Stromal cell of bone marrow (primary cell): ENCODE results near the gene KATNAL2.
"Not testable (repeated sequence)": the region's sequence is repeated elsewhere in the genome, so short reads cannot be mapped to it uniquely, and the experiment has no call there.

Experiments used
- DNase-seq: peaks from one replicate; pipeline ENCODE4 v3.0.0-alpha.2; 2012; ENCODE audit warnings: low read depth

The KATNAL2 gene

DNA sequence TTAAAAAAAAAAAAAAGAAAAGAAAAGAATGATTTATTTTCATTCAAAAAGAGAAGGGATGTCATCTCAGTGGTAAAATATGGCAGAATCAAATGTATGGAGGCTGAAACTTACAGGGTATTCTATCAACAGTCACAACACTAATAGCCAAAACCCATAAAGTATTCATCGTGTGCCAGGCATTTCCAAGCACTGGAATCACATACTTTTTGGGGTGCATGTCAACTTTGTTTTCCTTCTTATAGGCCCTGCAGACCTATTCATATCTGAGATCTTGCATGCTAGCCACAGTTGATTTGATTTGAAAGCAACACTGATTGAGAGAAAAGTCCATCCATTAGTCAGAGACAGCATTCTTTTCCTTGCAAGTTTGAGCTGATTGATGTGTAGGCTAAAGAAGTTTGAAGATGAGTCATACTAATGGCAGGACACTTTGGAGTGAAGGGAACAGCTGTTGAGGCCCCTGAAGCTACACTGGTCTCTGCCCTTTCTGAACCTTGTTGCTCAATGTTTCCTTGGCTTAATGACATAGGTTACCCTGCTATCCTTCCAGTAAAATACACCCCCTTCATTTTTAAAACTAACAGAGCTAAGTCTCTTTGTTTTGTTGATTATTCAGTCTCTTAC, 22.0 kb downstream of the KATNAL2 start:
- peak; percentile 42 for DNase-seq

GRCh38 chr18:46939998-46940571, 22.7 kb downstream of the KATNAL2 start:
- no peak for DNase-seq

- no peak for DNase-seq
Observed at GRCh38 chr18:46942646-46943045, 25.2 kb downstream of the KATNAL2 start.

DNA sequence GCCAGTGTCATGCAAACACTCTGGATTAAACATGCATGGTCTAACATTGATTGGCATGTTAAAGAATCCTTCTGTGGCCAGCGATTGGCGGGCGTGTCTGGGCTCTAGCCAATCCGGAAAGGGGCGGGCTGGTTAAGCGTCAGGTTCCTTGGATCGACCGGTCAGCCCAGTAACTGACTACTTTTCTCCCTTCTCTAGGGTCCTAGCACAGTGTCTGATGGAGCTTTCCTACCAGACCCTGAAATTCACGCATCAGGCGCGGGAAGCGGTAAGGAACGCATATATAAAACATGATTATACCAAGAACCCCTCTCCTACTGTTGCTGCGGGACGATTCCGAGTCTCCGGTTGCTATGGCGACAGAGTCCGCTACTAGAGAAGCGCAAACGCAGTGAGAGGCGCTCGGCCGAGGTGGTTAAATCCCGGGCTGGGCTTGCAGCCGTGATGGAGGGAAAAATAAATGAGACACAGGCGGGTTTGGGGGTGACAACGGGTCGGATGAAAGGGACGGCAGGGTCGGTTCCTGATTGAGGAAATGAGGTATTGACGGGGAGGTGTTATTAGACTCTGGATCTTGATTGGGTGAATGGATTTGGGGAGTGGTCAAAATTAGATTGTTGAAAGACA, 29.4 kb downstream of the KATNAL2 start:
- peak; percentile 82 for DNase-seq

DNA sequence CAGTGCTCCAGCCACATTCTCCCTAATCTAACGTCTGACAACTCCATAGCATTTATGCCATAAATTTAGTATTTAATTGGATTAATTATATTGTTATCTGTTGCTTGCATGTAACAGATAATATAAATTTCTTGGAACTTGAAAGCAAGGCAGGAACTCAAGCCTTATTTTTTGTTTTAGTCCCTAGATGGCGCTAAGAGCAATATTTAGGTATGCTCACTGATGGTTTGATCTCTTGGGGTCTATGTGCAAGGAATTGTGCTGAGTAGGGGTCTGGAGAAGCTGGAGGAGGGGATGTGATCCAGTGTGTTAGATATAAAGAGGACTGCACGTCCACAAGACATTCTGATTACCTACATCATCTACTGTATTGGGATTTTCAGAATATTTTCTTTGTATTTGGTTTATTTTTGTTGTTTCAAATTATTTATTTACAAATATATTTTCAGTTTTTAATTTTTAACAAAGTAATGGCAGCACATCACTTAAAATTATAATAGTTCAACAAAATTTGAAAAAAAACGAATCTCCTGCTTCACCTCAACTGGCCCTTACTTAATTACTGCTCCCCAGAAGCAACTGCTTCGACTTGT, 32.8 kb downstream of the KATNAL2 start:
- no peak for DNase-seq

DNA sequence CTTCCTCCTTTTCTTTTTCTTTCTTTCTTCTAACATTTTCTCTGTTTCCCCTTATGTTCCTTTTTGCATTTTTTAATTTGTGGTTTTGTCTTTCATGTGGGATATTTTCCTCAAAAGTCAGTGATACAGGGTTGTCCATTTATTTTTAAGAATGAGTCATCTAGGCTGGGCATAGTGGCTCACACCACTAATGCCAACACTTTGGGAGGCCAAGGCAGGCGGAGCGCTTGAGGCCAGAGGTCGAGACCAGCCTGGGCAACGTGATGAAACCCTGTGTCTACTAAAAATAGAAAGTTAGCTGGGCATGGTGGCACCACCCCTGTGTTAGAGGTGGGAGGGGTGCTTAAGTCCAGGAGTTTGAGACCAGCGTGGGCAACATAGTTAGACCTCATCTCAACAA, 35.8 kb downstream of the KATNAL2 start:
- DNase-seq: no peak

- DNase-seq: no peak
Observed at GRCh38 chr18:46958209-46958608, 40.8 kb downstream of the KATNAL2 start.

DNA sequence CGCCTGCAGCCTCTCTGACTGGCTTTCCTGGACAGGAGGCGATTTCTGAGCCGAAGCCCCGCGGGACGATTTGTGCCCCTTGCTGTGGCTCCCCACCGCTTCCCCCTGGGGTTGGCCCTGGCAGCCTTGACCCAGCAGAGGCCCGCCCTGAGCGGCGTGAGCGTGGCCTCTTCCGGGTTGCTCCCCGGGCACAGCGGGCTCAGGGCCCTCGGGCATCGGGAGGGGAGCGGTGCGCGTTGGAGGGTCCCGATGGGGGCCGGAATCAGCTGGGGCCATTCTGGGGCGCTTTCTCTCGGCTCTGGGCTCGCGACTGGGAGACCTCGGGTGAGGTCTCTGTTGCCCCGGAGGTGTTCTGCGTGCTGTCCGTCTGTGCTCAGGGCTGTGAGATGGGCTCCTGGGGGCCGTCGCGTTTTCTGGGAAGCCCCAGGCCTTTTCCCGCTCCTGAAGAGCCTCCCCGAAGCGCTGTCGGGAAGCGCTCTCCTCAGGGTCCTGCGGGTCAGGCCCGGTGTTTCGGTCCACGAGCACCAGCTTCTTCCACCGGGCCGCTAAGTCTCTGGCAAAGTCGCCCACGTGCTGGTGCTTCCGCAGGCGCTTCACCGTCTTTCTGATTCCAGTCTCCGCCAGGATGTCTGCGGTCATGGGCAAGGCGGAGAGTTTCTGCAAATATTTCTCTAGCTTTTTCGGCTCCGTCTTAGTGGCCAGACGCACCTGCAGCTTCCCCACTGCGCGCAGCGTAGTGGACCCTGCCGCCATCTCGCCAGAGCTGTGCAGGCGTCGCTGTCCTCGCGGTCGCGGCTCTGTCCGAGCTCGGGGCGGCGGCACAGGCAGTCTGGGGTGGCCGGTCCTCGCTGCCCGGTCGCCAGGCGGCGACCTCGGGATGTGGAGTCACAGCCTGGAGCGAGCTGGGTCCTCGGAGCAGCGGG, 46.5 kb downstream of the KATNAL2 start:
- DNase-seq: not testable (repeated sequence)

GRCh38 chr18:46964579-46965293, 47.3 kb downstream of the KATNAL2 start:
- not testable (repeated sequence) for DNase-seq

GRCh38 chr18:46966266-46966665, 48.9 kb downstream of the KATNAL2 start:
- DNase-seq: not testable (repeated sequence)

DNA sequence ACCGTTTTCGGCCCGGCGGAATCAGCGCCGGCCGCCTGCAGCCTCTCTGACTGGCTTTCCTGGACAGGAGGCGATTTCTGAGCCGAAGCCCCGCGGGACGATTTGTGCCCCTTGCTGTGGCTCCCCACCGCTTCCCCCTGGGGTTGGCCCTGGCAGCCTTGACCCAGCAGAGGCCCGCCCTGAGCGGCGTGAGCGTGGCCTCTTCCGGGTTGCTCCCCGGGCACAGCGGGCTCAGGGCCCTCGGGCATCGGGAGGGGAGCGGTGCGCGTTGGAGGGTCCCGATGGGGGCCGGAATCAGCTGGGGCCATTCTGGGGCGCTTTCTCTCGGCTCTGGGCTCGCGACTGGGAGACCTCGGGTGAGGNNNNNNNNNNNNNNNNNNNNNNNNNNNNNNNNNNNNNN, 52.1 kb downstream of the KATNAL2 start:
- not testable (repeated sequence) for DNase-seq

DNA sequence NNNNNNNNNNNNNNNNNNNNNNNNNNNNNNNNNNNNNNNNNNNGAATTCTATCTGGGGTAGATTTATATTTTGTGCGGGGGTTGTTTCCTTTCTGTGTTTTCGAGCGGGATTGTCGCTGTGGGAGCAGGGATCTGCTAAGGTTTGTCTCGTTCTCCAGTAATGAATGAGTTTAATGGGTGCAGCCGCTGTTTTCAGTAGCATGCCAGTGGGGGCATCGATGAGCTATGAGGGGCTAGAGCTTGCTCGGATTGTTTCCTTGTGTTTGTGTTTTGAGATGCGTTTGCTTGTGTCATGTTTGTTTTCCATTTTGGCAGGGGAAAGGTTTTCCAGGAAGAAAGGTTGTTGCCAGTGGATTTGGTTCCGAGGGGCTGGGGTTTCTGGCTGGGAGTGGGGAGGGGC, 102.5 kb downstream of the KATNAL2 start:
- not testable (repeated sequence) for DNase-seq

DNA sequence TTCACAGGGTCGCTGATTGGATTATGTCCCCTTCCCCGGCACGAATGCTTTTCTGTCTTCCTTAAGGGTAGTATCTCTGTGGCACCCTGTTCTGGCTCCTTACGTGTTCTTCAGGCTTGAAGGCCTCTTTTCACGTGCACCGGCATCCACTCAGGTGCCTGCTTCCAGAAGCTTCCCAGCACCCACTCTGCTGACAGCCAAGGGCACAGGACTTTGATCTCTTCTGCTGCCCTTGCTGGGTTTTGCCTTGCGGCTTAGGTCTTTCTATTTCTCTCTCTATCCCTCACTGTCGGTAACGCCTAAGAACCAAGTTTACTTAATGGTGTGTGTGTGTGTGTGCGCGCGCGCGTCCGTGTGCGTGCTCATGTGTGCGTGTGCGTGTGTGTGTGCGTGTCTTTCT, 103.4 kb downstream of the KATNAL2 start:
- not testable (repeated sequence) for DNase-seq

GRCh38 chr18:47022821-47023220, 105.4 kb downstream of the KATNAL2 start:
- DNase-seq: not testable (repeated sequence)

DNA sequence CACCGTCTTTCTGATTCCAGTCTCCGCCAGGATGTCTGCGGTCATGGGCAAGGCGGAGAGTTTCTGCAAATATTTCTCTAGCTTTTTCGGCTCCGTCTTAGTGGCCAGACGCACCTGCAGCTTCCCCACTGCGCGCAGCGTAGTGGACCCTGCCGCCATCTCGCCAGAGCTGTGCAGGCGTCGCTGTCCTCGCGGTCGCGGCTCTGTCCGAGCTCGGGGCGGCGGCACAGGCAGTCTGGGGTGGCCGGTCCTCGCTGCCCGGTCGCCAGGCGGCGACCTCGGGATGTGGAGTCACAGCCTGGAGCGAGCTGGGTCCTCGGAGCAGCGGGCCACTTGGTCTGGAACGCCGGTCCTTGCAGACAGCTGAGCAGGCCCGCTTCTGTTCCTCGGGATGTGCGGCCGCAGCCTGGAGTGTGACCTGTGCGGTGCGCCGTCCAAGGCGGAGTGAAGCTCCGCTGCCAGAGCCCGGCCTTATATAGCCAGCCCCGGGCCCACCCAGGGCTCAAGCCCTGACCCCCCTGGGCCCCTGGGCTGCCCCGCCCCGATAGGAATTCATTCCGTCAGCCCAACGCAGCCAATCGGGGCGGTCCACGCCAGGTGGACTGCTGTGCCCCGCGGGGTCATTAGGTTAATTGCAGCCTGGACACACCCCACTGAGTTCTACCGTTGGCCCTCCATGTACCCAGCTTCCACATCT, 106.5 kb downstream of the KATNAL2 start:
- DNase-seq: not testable (repeated sequence)

DNA sequence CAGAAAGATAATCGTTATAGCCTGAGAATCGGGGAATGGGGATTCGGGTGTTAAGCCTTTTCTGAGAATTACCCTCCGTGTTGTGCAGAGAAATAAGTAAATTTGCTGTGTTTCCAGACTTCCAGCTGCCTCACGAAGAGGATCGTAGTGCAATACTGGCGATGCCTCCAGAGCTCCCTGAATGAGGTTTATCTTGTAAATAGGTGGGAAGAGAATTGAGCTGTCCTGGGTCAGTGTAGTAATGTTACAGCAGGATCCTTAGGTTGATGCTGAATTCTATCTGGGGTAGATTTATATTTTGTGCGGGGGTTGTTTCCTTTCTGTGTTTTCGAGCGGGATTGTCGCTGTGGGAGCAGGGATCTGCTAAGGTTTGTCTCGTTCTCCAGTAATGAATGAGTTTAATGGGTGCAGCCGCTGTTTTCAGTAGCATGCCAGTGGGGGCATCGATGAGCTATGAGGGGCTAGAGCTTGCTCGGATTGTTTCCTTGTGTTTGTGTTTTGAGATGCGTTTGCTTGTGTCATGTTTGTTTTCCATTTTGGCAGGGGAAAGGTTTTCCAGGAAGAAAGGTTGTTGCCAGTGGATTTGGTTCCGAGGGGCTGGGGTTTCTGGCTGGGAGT, 108.3 kb downstream of the KATNAL2 start:
- not testable (repeated sequence) for DNase-seq

DNA sequence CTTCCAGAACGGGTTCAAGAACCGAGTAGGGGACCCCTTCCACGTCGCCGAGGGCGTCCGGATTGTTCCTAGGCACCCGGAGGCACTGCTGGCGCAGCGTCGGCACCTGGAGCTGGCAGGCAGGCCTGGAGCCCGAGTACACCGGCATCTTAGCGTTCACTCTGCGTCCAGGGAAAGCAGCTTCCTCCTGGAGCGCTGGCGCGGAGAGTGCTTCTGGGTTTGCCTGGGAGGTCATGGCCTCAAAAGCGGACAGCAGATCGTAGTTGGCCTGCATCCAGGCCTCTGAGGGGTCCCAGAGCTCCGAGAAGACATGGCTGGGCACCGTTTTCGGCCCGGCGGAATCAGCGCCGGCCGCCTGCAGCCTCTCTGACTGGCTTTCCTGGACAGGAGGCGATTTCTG, 111.3 kb downstream of the KATNAL2 start:
- DNase-seq: not testable (repeated sequence)

- DNase-seq: not testable (repeated sequence)
Observed at GRCh38 chr18:47029684-47030353, 112.4 kb downstream of the KATNAL2 start.

GRCh38 chr18:47030887-47031286, 113.5 kb downstream of the KATNAL2 start:
- not testable (repeated sequence) for DNase-seq

- no peak for DNase-seq
Observed at GRCh38 chr18:47032945-47033344, 115.5 kb downstream of the KATNAL2 start.
